CD4-positive, CD25-positive, alpha-beta regulatory T cell (primary cell): ENCODE data around the gene SMG5. TPM values are rescaled to one million over a fixed set of nuclear protein-coding genes. Genes with fewer than 3 reads are reported as not detected.
A peak's percentile ranks its signal among the peaks of the same experiment; 100 is the strongest.

Experiments used
- ATAC-seq, 2 donors: fragments of 150-1000 bp; cut with Tn5 transposase; one replicate each; pipeline ENCODE4 v1.10.0; 2021; ENCODE audit warnings: low read depth in 2 of 2, moderate number of reproducible peaks in 2 of 2, moderate library complexity in 1 of 2
- DNase-seq, 3 donors: peaks; one replicate each; pipeline versions ENCODE4 v3.0.0 to v3.0.0-alpha.2; 2012 to 2022; ENCODE audit warnings: mixed read lengths in 1 of 3
- H3K27ac ChIP-seq: one replicate; pipeline ENCODE4 v1.7.0; 2013; ENCODE audit warnings: mild to moderate bottlenecking, low read length; ENCODE audit not compliant: insufficient read depth, poor library complexity, severe bottlenecking
- H3K27me3 ChIP-seq: one replicate; pipeline ENCODE4 v1.7.0; 2013; ENCODE audit warnings: low read length; ENCODE audit not compliant: control insufficient read depth, insufficient read depth
- H3K36me3 ChIP-seq: one replicate; pipeline ENCODE4 v1.7.0; 2013; ENCODE audit warnings: mild to moderate bottlenecking, low read length, moderate library complexity; ENCODE audit not compliant: control insufficient read depth, insufficient read depth
- H3K4me1 ChIP-seq: 2 replicates; pipeline ENCODE4 v1.7.0; 2013; ENCODE audit warnings: mild to moderate bottlenecking, low read length; ENCODE audit not compliant: insufficient read depth, control insufficient read depth, poor library complexity, severe bottlenecking
- H3K4me3 ChIP-seq: one replicate; pipeline ENCODE4 v1.7.0; 2013; ENCODE audit warnings: low read depth, mild to moderate bottlenecking, low read length, moderate library complexity
- H3K9me3 ChIP-seq, 2 experiments: 1 replicate in 1 of 2; 2 replicates in 1 of 2; pipeline ENCODE4 v1.7.0; 2013; ENCODE audit warnings: low read length in 2 of 2, mild to moderate bottlenecking in 1 of 2, moderate library complexity in 1 of 2; ENCODE audit not compliant: control insufficient read depth in 2 of 2
- H3K27ac Mint-ChIP-seq, 3 donors: one replicate each; pipeline ENCODE4 v1.8.0; 2020 to 2022; ENCODE audit warnings: mild to moderate bottlenecking in 3 of 3, mixed read lengths in 3 of 3, moderate library complexity in 2 of 3
- H3K27me3 Mint-ChIP-seq: one replicate; pipeline ENCODE4 v1.8.0; 2022; ENCODE audit warnings: mild to moderate bottlenecking, mixed read lengths
- H3K36me3 Mint-ChIP-seq: one replicate; pipeline ENCODE4 v1.8.0; 2020; ENCODE audit warnings: mixed read lengths
- H3K4me1 Mint-ChIP-seq, 4 donors: one replicate each; pipeline ENCODE4 v1.8.0; 2020 to 2022; ENCODE audit warnings: mixed read lengths in 4 of 4, mild to moderate bottlenecking in 1 of 4
- H3K4me3 Mint-ChIP-seq, 4 donors: one replicate each; pipeline ENCODE4 v1.8.0; 2020 to 2022; ENCODE audit warnings: mild to moderate bottlenecking in 4 of 4, mixed read lengths in 4 of 4, moderate library complexity in 3 of 4
- H3K9me3 Mint-ChIP-seq, 7 donors: one replicate each; pipeline ENCODE4 v1.8.0; 2020 to 2022; ENCODE audit warnings: mixed read lengths in 7 of 7, mild to moderate bottlenecking in 3 of 7, moderate library complexity in 2 of 7
- polyA plus RNA-seq, 4 donors: library from polyadenylated mRNA; unstranded; fragments of 300-500 nt; fragmentation: Illumina TruSeq; gene quantifications; one replicate each; pipeline ENCODE4 v1.2.3, GENCODE V29; 2021
- total RNA-seq: library from RNA; stranded (reverse); gene quantifications from one replicate; pipeline ENCODE4 v1.2.3, GENCODE V29; 2022

SMG5 gene
- total and polyA plus RNA-seq, 5 donors from 2014 or later, result 12.0 to 64.0 (median 14.4) TPM

DNA sequence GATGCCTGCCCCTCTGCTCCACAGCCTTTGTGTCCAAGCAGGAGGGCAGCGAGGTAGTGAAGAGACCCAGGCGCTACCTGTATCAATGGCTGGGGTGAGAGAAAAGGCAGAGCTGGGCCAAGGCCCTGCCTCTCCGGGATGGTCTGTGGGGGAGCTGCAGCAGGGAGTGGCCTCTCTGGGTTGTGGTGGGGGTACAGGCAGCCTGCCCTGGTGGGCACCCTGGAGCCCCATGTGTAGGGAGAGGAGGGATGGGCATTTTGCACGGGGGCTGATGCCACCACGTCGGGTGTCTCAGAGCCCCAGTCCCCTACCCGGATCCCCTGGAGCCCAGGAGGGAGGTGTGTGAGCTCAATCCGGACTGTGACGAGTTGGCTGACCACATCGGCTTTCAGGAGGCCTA is 39.9 kb downstream of the SMG5 start:
- H3K4me1 ChIP-seq, result peaks cover 21% of the 10 kb centered on the region
- no peaks in the 10 kb centered on the region for H3K9me3 ChIP-seq
- peaks cover 0 to 14% (median 8%) of the 10 kb centered on the region in 4 donors for H3K4me1 Mint-ChIP-seq
- peaks cover 12% of the 10 kb centered on the region for H3K36me3 Mint-ChIP-seq
- no peaks in the 10 kb centered on the region for H3K9me3 Mint-ChIP-seq
- H3K27me3 Mint-ChIP-seq, result no peaks in the 10 kb centered on the region
- H3K27ac ChIP-seq, result no peak overlapping the region
- peaks cover 21% of the 10 kb centered on the region for H3K36me3 ChIP-seq
- DNase-seq, result no peak
- H3K4me3 Mint-ChIP-seq, result no peak overlapping the region
- H3K4me3 ChIP-seq, result no peak overlapping the region
- H3K27ac Mint-ChIP-seq, result peak overlapping the region in 1 of 3 donors; percentile 94
- ATAC-seq, result no peak
- H3K27me3 ChIP-seq, result no peaks in the 10 kb centered on the region

DNA sequence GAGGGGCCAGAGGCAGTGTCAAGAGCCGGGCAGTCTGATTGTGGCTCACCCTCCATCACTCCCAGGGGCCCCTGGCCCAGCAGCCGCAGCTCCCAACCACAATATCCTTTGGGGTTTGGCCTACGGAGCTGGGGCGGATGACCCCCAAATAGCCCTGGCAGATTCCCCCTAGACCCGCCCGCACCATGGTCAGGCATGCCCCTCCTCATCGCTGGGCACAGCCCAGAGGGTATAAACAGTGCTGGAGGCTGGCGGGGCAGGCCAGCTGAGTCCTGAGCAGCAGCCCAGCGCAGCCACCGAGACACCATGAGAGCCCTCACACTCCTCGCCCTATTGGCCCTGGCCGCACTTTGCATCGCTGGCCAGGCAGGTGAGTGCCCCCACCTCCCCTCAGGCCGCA is 40.7 kb downstream of the SMG5 start, which contains the start of gene BGLAP:
Gene BGLAP, plus strand, starts transcription at position 259 of the 400 bp plus-strand sequence. Its CDS starts 48 bp downstream, at position 307.
- Histone ChIP-seq H3K4me1 (peaks cover 21% of the 10 kb centered on the region), H3K27me3 (no peaks in the 10 kb centered on the region), H3K4me3 (no peak within 1 kb of the TSS), H3K36me3 (peaks cover 25% of the 10 kb centered on the region), H3K27ac (no peak within 1 kb of the TSS), H3K9me3 (no peaks in the 10 kb centered on the region)
- DNase-seq (no peak), ATAC-seq (no peak)
- no peaks in the 10 kb centered on the region for H3K9me3 Mint-ChIP-seq
- H3K27me3 Mint-ChIP-seq, result no peaks in the 10 kb centered on the region
- no peak within 1 kb of the TSS for H3K4me3 Mint-ChIP-seq
- H3K27ac Mint-ChIP-seq, result peak within 1 kb of the TSS in 1 of 3 donors; percentile 94
- peaks cover 0 to 14% (median 8%) of the 10 kb centered on the region in 4 donors for H3K4me1 Mint-ChIP-seq
- H3K36me3 Mint-ChIP-seq, result peaks cover 17% of the 10 kb centered on the region

DNA sequence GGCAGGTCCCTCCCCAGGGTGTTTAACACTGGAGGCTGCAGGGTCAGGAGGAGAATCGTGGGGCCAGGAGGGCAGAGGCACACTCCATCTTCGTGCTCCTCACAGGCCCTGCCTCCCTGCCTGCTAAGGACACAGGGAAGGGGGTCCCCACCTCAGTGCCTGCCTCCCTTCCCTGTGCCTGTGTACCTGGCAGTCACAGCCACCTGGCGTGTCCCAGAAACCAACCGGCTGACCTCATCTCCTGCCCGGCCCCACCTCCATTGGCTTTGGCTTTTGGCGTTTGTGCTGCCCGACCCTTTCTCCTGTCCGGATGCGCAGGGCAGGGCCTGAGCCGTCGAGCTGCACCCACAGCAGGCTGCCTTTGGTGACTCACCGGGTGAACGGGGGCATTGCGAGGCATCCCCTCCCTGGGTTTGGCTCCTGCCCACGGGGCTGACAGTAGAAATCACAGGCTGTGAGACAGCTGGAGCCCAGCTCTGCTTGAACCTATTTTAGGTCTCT is 41.3 kb downstream of the SMG5 start:
- Mint-ChIP-seq H3K27ac (no peak overlapping the region), H3K27me3 (no peaks in the 10 kb centered on the region), H3K9me3 (no peaks in the 10 kb centered on the region), H3K4me1 (peaks cover 0 to 14% (median 8%) of the 10 kb centered on the region in 4 donors), H3K36me3 (peaks cover 18% of the 10 kb centered on the region), H3K4me3 (no peak overlapping the region)
- no peaks in the 10 kb centered on the region for H3K27me3 ChIP-seq
- ATAC-seq (no peak), DNase-seq (no peak)
- H3K36me3 ChIP-seq, result peaks cover 31% of the 10 kb centered on the region
- no peak overlapping the region for H3K4me3 ChIP-seq
- H3K4me1 ChIP-seq, result peaks cover 16% of the 10 kb centered on the region
- no peaks in the 10 kb centered on the region for H3K9me3 ChIP-seq
- no peak overlapping the region for H3K27ac ChIP-seq

DNA sequence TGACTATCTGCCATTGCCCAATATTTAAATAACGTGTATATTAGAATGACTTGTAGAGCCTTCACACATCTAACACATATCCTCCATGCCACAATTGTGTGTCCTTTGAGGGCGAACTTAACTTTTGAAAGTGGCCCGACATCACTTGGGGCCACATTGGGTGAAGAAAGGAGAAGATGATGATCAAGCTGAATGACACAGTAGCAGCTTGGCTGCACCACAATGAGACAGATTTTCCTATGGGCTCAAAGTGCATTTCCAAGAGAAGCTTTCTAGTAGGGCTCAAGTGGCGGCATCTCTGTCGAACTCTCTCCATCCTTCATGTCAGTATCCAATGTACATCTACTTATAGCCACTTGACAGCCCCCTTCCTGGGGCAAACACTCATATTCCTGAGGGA is 44.4 kb downstream of the SMG5 start:
- H3K27me3 Mint-ChIP-seq, result no peaks in the 10 kb centered on the region
- Histone ChIP-seq H3K36me3 (peaks cover 48% of the 10 kb centered on the region), H3K9me3 (no peaks in the 10 kb centered on the region), H3K27ac (no peak overlapping the region), H3K4me3 (no peak overlapping the region), H3K27me3 (no peaks in the 10 kb centered on the region), H3K4me1 (no peaks in the 10 kb centered on the region)
- no peaks in the 10 kb centered on the region for H3K9me3 Mint-ChIP-seq
- ATAC-seq, result no peak
- DNase-seq, result no peak
- peaks cover 22% of the 10 kb centered on the region for H3K36me3 Mint-ChIP-seq
- H3K4me1 Mint-ChIP-seq, result no peaks in the 10 kb centered on the region
- H3K4me3 Mint-ChIP-seq, result no peak overlapping the region
- H3K27ac Mint-ChIP-seq, result no peak overlapping the region

DNA sequence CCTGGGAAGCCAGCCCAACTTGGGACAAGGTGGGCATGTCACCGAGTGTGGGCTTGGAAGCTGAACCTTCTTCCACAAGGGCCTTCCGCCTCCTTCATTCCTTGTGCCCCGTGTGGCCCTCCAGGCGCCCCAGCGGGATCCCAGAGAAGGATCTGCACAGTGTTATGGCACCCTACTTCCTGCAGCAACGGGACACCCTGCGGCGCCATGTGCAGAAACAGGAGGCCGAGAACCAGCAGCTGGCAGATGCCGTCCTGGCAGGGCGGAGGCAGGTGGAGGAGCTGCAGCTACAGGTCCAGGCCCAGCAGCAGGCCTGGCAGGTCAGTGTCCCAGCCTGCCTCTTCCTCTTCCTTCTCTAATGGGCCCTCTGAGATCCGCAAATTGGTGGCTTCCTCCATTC is 46.5 kb downstream of the SMG5 start:
- no peak overlapping the region for H3K4me3 ChIP-seq
- peaks cover 22% of the 10 kb centered on the region for H3K36me3 Mint-ChIP-seq
- H3K9me3 Mint-ChIP-seq, result no peaks in the 10 kb centered on the region
- H3K27ac Mint-ChIP-seq, result no peak overlapping the region
- no peaks in the 10 kb centered on the region for H3K4me1 Mint-ChIP-seq
- no peaks in the 10 kb centered on the region for H3K27me3 Mint-ChIP-seq
- H3K27ac ChIP-seq, result no peak overlapping the region
- H3K4me1 ChIP-seq, result no peaks in the 10 kb centered on the region
- H3K36me3 ChIP-seq, result peaks cover 48% of the 10 kb centered on the region
- no peaks in the 10 kb centered on the region for H3K9me3 ChIP-seq
- H3K27me3 ChIP-seq, result no peaks in the 10 kb centered on the region
- ATAC-seq (no peak), DNase-seq (no peak)
- no peak overlapping the region for H3K4me3 Mint-ChIP-seq

DNA sequence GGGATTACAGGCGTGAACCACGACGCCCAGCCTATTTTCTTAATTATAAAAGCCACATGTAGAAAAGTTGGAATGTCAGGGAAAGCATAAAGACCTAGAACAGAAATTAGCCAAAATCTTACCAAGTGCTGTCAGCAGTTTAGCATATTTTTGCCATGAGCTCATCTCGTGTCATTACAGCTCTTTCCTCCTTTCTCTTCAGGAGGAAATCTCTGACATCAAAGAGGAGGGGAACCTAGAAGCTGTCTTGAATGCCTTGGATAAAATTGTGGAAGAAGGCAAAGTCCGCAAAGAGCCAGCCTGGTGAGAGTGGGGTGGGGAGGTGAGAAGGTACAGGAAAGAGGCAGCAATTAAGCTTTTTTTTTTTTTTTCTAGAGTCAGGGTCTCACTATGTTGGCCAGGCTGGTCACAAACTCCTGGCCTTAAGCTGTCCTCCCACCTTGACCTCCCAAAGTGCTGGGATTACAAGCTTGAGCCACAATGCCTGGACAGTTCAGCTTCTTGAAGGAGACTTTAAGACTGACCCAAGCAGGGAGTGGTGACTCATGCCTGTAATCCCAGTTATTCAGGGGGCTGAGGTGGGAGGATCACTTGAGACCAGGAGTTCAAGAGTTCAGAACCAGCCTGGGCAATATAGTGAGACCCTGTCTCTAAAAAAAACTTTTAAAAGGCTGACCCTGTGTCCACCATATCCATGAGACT is 49.0 kb downstream of the SMG5 start:
- H3K36me3 ChIP-seq, result peaks cover 41% of the 10 kb centered on the region
- no peaks in the 10 kb centered on the region for H3K4me1 ChIP-seq
- ATAC-seq (no peak), DNase-seq (no peak)
- no peak overlapping the region for H3K27ac ChIP-seq
- H3K9me3 ChIP-seq, result no peaks in the 10 kb centered on the region
- Mint-ChIP-seq H3K27ac (no peak overlapping the region), H3K9me3 (no peaks in the 10 kb centered on the region), H3K36me3 (peaks cover 22% of the 10 kb centered on the region), H3K27me3 (no peaks in the 10 kb centered on the region), H3K4me1 (peaks cover 0 to 5% (median 0%) of the 10 kb centered on the region in 4 donors), H3K4me3 (no peak overlapping the region)
- H3K4me3 ChIP-seq, result no peak overlapping the region
- H3K27me3 ChIP-seq, result no peaks in the 10 kb centered on the region

DNA sequence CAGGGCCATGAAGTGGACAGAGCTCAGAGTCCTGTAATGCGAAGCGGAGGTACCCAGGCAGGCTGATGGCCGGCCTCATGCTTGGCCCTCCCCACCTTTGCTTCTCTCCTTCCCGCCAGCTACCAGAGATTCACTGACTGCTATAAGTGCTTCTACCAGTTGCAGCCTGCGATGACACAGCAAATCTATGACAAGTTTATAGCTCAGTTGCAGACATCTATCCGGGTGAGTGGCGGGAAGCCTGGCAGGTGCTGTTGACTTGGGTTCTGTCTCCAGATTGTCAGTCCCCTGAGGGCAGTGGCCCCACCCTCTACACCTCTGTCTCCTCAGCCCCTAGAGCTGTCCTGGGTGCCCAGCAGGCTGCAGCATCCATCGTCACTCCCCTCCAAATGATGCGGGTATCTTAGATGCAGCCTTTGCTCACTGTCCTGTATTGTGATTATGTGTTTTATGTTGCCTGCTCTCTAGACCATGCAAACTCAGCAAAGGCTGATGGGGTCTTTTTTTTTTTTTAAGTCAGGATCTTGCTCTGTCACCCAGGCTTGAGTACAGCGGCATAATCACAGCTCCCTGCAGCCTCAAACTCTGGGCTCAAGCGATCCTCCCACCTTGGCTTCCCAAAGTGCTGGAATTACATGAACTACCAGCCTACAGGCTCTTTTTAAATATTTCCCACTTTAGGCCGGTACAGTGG is 50.3 kb downstream of the SMG5 start:
- DNase-seq, result no peak
- H3K4me3 Mint-ChIP-seq, result no peak overlapping the region
- no peaks in the 10 kb centered on the region for H3K27me3 Mint-ChIP-seq
- Histone ChIP-seq H3K27me3 (no peaks in the 10 kb centered on the region), H3K4me1 (no peaks in the 10 kb centered on the region), H3K27ac (no peak overlapping the region), H3K4me3 (no peak overlapping the region), H3K9me3 (no peaks in the 10 kb centered on the region), H3K36me3 (peaks cover 34% of the 10 kb centered on the region)
- peaks cover 20% of the 10 kb centered on the region for H3K36me3 Mint-ChIP-seq
- no peaks in the 10 kb centered on the region for H3K9me3 Mint-ChIP-seq
- ATAC-seq, result no peak
- no peak overlapping the region for H3K27ac Mint-ChIP-seq
- peaks cover 0 to 10% (median 2%) of the 10 kb centered on the region in 4 donors for H3K4me1 Mint-ChIP-seq
